ENCODE measurements around the gene MAD1L1. TPM values are rescaled to one million over a fixed set of nuclear protein-coding genes. Genes with fewer than 3 reads are reported as not detected.
"Not testable (repeated sequence)": the region's sequence is repeated elsewhere in the genome, so short reads cannot be mapped to it uniquely, and the experiment has no call there.

MAD1L1 gene
- polyA plus RNA-seq, 4 donors, result 22.6 to 26.9 (median 24.6) TPM

DNA sequence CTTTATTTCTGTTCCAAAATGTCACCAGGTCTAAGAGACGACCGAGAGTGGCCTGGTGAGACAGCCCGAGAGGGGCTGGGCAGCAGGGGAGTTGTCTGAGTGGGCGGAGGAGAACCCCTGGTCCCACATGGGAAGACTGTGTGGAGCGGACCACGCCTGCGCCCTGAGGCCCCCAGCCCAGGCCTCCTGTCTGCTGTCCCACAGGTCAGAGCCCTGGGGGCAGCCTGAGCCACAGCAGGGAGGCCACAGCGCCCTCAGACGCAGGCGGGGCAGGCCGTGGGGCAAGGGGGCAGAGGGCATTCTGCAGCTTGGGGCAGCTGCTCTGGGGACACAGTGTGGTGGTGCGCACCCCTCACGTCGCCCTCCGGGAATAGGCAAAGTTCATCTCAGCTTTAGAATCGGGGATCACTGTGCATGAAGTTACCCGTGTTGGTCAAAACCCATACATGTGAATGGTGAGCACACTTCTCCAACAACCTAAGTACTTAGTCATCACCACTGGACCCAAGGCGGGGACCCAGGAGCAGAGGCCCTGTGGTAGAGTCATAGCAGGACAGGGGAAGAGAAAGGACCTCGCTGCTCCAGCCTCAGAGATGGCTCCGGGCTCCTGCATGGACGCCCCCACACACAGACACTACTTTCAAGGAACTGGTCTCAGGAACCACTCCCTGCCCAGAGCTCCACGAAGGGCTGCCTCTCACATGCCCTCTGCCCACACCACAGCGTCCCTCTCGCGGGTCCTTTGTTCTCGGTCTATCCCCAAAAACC lies 348.0 kb downstream of the MAD1L1 start:
- DNase-seq (ENCODE audit: low read depth in 4 of 4, low spot score in 3 of 4), result no peak

DNA sequence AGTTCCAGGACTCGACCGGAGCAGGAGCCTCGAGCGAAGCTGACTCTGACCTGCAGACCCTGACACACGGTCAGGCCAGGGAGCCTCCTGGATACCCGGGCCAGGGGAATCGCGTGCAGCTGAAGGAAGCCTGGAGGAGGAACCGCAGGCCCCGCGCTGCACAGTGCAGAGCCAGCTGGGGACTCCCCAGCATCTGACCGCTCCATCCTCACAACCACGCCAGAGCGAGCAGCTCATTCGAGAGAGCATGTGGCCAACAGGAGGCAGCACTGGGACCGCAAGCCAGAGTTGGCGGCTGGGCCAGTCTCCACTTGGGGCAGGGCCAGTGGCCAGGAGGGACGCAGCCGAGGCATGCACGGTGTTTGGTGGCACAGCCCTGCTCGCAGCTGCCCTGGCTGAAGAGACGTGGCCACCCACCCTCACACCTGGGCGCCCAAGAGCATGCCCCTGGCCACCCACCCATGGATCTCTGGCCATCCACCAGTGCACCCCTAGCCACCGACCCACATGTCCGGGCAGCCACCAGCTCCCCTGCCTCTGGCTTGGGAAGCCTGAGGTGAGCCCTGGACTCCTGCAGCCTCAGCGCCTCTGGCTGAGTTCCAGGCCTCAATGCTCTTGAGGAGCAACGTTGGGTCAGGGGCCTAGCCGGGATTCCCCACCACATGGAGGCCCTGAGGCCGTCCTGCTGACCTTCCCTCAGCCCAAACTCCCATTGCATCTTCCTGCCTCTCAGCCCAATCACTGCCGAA lies 348.7 kb downstream of the MAD1L1 start:
- no peak for DNase-seq (ENCODE audit: low read depth in 4 of 4, low spot score in 3 of 4)

- no peak for DNase-seq (ENCODE audit: low read depth in 4 of 4, low spot score in 3 of 4)
Measured at GRCh38 chr7:1883031-1883761, 349.5 kb downstream of the MAD1L1 start.

GRCh38 chr7:1882451-1882850 lies 350.3 kb downstream of the MAD1L1 start:
- no peak for DNase-seq (ENCODE audit: low read depth in 4 of 4, low spot score in 3 of 4)

DNA sequence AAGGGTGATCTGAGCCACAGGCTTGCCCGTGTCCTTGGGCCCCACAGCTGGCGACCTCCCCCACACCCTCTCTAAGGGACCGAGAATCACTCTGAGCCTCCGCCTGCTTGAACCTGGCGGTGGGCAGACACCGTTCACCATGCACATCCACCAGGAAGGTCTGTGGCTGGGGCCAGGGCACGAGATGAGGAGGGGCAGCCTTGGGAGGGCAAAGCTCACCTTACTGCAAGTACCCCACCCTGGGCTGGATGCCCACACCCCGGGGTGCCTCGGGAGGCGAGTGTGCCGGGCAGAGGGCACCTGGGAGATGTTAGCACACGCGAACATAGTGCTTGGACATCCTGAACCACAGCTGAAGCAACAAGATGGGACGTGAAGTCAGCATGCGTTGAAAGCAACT lies 350.8 kb downstream of the MAD1L1 start:
- no peak for DNase-seq (ENCODE audit: low read depth in 4 of 4, low spot score in 3 of 4)

DNA sequence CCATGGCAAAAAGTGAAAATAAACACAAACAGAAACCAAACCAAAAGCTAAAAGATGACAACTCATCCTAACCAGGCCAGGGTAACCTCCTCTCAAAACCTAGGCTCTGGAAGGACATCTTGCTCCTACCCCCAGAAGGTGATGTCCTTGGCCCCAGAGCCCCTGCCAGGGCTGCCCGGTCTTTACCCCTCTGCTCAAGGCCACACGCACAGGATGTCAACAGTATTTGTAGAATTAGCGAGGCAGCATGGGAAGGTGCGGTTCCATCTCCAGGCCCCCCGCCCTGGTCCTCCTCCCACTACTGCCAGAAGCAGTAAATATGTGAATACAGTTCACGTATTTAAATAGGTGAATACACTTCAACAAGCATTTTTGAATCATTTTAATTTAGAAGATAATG lies 356.1 kb downstream of the MAD1L1 start:
- DNase-seq (ENCODE audit: low read depth in 4 of 4, low spot score in 3 of 4), result not testable (repeated sequence)

- not testable (repeated sequence) for DNase-seq (ENCODE audit: low read depth in 4 of 4, low spot score in 3 of 4)
Measured at GRCh38 chr7:1875392-1876199, 357.1 kb downstream of the MAD1L1 start.

DNA sequence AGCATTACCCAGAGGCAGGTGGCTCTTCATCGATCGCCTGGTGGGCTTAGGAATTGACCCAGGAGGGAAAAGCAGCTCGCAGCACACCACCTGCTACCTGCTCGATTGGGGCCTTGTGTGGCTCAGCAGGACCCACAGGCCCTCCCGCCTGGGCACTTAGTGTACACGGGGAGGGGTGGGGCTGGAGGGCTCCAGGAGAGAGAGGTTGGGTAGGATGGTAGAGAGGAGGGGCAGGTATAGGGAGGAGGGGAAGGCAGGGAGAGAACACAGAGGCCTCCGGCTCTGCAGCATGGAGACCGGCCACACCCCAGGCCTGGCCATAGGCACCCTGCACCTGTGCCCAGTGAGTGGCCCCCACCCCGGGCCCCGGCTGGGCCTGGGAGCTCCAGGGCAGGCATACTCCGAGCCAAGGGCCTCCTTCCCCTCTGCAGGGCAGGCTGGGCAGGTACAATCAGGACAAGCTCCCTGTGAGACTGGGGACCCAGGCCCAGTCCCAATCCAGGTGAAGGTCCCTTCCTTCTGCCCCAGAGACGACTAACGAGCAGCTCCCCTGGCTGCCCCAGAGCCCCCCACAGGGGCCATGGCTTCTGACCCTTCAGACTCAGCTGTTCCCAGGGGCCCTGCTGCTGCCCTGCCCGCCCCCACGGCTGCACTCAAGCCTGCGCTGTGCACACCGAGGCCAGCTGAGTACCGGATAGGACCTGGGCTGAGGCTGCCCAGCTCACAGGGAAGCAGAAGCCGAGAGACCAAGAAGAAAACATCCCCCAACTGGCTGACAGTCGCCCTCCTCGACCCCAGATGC lies 358.0 kb downstream of the MAD1L1 start:
- DNase-seq (ENCODE audit: low read depth in 4 of 4, low spot score in 3 of 4), result not testable (repeated sequence)

DNA sequence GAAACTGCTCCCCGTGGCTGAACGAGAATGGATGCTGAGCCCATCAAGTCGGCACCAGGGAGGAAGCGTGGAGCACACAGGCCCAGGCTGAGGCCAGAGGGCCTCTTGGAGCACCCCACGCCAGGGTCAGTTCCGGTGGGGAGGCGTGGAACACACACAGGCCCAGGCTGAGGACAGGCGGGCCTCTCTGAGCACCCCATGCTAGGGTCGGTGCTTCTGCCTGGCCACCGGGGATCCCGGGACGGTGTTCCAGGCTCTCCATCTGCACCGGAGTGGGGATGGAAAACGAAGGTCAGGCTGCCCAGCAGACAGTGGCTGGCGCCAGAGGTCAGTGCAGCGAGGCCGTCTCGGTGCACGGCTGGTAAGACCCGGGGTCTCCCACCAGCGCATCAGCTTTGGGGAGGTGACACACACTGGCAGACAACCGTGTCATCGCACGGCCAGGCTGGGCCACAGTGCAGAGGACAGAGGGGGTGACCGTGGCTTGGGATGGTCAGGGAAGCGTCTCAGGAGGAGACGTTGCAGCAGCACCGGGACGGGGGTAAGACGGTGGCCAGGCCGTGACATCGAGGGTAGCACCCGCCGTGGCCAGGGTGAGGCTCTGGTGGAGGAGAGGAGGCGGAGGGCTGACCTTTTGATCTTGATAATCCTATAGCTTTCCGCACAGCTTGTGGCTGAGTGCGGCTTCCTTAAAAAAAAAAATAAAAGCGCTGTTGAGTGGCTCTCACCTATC lies 358.7 kb downstream of the MAD1L1 start:
- no peak for DNase-seq (ENCODE audit: low read depth in 4 of 4, low spot score in 3 of 4)

DNA sequence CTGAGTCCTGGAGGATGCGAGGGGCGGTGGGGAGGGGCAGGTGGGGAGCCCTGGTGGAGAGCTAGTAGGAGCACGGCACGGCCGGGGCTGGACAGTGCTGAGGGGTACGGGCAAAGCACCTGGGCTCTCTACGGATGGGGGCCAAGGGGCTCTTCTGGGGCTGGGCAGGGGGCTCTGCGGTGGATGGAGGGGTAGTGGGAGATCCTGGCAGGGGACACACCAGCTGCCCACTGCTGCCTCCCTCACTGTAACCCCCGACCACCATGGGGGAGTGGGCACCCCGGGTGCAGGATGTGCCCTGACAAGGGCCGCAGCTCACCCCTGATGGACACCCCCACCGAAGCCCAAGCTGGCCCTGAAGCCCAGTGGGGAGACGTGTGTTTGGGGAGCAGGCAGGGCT lies 359.3 kb downstream of the MAD1L1 start:
- DNase-seq (ENCODE audit: low read depth in 4 of 4, low spot score in 3 of 4), result no peak

- no peak for DNase-seq (ENCODE audit: low read depth in 4 of 4, low spot score in 3 of 4)
Measured at GRCh38 chr7:1873070-1873405, 359.7 kb downstream of the MAD1L1 start.

- no peak for DNase-seq (ENCODE audit: low read depth in 4 of 4, low spot score in 3 of 4)
Measured at GRCh38 chr7:1872191-1873069, 360.3 kb downstream of the MAD1L1 start.

DNA sequence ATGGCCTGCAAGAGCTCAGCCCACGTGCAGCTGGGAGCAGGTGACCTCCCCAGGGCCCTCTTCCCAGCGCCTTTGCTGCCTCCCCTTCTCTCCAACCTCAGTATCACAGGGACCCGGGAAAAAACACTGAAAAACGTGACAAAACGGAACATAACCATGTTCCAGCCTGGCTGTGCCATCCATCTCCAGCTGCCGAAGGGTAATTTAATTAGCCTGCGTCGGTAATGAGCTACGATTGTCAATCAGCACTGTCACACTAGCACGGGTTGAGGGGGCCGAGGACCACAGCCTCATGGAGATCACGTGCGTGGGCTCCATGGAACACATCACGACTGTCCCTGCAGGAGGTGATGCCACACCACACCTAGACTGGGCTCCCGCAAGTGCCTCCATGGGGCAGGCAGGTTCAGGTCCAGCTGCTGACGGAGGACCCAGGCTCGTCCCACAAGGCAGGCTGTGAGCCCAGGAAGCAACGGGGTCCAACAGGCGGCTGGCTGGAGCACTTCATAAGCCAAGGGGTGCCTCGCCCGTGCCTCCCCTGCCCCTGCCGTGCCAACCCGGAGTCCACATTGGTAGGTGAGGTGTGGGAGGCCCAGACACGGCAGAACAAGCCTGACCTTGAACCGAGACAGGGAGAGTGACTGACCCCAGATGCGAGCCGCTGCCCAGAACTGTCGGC lies 363.2 kb downstream of the MAD1L1 start:
- no peak for DNase-seq (ENCODE audit: low read depth in 4 of 4, low spot score in 3 of 4)

GRCh38 chr7:1868516-1869165 lies 364.1 kb downstream of the MAD1L1 start:
- no peak for DNase-seq (ENCODE audit: low read depth in 4 of 4, low spot score in 3 of 4)

DNA sequence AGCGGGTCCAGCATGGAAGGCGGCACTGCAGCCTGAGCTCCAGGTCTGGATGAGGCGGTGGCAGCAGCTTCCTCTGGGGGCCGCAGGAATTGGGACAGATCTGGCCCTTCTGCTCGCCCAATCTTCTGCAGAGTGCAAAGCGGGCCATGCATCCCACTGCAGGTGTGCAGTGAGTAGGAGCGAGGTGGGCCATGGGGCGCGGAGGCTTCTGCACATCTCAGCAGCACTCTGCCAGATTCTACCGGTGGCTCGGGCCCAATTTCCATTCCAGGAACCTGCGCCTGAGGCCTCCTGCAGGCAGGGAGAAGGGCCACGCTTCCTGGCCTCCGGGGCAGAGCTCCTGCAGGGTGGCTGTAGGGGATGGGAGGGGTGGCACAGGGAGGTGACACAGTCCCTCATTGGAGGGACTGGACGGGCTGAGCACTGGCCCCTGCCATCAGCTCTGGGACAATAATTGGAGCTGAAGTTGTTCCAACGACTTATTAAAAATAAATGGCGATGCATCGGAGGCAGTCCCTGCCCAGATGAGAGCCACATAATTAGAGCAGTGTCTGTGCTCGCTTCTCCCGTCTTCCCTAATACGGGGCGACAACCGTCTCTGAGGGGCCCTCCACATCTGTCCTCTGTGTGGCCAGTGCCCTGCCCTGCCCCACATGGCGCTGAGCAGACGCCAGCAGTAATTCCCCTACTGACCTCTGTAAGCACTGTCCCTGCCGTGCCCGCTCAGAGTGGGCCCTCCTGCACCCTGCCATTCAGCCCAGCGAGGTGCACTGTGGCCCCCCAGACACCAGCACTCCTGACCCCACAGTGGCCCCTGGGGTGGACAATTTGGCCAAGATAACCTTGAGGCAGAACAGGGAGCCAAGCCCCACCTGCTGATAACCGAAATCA lies 365.1 kb downstream of the MAD1L1 start:
- no peak for DNase-seq (ENCODE audit: low read depth in 4 of 4, low spot score in 3 of 4)

GRCh38 chr7:1866601-1867000 lies 366.1 kb downstream of the MAD1L1 start:
- no peak for DNase-seq (ENCODE audit: low read depth in 4 of 4, low spot score in 3 of 4)
